ENCODE data around the gene CD7. TPM values are rescaled to one million over a fixed set of nuclear protein-coding genes. Genes with fewer than 3 reads are reported as not detected.

The CD7 gene
- total and polyA plus RNA-seq, 9 of the 15 experiments (the other 6 are each of a cell fraction or from before 2014, with no cell fraction given): 0.21 to 0.35 TPM; not detected in 7

DNA sequence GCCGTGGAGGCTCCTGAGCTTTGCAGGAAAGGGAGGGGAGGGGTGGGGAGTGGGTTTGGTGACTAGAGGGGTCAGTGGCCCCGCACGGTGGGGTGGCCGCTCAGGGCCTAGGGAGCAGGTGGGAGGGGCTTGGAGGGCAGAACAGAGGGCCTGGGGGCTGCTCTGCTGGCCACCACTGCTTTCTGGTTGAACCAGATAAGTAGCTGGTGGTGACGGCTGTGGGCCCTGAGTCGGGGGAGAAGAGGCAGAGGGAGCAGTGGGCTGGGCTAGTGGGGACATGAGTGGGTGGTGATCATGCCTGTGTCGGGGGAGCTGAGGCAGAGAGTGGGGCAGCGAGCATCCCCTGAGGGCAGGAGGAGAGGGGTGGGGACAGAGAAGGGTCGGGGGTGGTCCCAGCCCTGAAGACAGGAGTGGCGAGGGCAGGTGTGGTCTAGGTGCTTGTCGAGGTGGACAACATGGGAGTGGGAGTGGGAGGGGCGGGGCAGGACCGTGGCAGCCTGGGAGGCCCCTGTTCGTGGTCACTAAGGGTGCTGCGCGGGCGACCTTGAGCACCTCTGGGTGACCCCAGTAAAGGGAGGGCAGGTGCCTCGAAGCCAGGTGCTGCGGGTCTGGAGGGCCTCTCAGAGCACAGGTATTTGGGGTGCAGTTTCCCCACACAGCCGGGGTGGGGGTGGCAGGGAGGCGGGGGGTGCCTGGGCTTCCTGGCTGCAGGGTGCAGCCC, 6.3 kb upstream of the CD7 start (continued):
- no peak for TF ChIP-seq THRAP3 (IDR thresholded peaks at IDR 0.05; ENCODE audit: borderline replicate concordance)
- TF ChIP-seq EP300 (IDR thresholded peaks at IDR 0.05; ENCODE audit: low read length): peak; percentile 18; the same call in 1 of the 2 replicates
- no peak for TF ChIP-seq ERF (CRISPR knock-in tag; IDR thresholded peaks at IDR 0.05)
- 0 out of 2 replicates have a peak, but pooled peaks have one; percentile 32 for TF ChIP-seq MTA1 (IDR thresholded peaks at IDR 0.05; ENCODE audit: borderline replicate concordance)
- TF ChIP-seq, protein P1, sequence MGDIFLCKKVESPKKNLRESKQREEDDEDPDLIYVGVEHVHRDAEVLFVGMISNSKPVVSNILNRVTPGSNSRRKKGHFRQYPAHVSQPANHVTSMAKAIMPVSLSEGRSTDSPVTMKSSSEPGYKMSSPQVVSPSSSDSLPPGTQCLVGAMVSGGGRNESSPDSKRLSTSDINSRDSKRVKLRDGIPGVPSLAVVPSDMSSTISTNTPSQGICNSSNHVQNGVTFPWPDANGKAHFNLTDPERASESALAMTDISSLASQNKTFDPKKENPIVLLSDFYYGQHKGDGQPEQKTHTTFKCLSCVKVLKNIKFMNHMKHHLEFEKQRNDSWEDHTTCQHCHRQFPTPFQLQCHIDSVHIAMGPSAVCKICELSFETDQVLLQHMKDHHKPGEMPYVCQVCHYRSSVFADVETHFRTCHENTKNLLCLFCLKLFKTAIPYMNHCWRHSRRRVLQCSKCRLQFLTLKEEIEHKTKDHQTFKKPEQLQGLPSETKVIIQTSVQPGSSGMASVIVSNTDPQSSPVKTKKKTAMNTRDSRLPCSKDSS (IDR thresholded peaks at IDR 0.05; ENCODE audit: low read depth, partially characterized antibody): no peak
- no peak; the same call in 1 of the 2 replicates for TF ChIP-seq NCOR1 (IDR thresholded peaks at IDR 0.05)
- no peak for TF ChIP-seq NFYB (IDR thresholded peaks at IDR 0.05; ENCODE audit: extremely low read depth, insufficient read length)
- no peak for TF ChIP-seq HDAC2 (IDR thresholded peaks at IDR 0.05)
- TF ChIP-seq, protein P2, sequence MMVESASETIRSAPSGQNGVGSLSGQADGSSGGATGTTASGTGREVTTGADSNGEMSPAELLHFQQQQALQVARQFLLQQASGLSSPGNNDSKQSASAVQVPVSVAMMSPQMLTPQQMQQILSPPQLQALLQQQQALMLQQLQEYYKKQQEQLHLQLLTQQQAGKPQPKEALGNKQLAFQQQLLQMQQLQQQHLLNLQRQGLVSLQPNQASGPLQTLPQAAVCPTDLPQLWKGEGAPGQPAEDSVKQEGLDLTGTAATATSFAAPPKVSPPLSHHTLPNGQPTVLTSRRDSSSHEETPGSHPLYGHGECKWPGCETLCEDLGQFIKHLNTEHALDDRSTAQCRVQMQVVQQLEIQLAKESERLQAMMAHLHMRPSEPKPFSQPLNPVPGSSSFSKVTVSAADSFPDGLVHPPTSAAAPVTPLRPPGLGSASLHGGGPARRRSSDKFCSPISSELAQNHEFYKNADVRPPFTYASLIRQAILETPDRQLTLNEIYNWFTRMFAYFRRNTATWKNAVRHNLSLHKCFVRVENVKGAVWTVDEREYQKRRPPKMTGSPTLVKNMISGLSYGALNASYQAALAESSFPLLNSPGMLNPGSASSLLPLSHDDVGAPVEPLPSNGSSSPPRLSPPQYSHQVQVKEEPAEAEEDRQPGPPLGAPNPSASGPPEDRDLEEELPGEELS (CRISPR knock-in tag; IDR thresholded peaks at IDR 0.05; ENCODE audit: borderline replicate concordance): no peak
- TF ChIP-seq MTA2 (IDR thresholded peaks at IDR 0.05; ENCODE audit: low read depth): peak; percentile 52; the same call in 1 of the 2 replicates
- peak; percentile 39 for TF ChIP-seq NFIC (IDR thresholded peaks at IDR 0.05)
- TF ChIP-seq, protein P3, sequence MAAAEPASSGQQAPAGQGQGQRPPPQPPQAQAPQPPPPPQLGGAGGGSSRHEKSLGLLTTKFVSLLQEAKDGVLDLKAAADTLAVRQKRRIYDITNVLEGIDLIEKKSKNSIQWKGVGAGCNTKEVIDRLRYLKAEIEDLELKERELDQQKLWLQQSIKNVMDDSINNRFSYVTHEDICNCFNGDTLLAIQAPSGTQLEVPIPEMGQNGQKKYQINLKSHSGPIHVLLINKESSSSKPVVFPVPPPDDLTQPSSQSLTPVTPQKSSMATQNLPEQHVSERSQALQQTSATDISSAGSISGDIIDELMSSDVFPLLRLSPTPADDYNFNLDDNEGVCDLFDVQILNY (CRISPR knock-in tag; IDR thresholded peaks at IDR 0.05): no peak
- TF ChIP-seq, protein P4, sequence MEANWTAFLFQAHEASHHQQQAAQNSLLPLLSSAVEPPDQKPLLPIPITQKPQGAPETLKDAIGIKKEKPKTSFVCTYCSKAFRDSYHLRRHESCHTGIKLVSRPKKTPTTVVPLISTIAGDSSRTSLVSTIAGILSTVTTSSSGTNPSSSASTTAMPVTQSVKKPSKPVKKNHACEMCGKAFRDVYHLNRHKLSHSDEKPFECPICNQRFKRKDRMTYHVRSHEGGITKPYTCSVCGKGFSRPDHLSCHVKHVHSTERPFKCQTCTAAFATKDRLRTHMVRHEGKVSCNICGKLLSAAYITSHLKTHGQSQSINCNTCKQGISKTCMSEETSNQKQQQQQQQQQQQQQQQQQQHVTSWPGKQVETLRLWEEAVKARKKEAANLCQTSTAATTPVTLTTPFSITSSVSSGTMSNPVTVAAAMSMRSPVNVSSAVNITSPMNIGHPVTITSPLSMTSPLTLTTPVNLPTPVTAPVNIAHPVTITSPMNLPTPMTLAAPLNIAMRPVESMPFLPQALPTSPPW (CRISPR knock-in tag; IDR thresholded peaks at IDR 0.05): peak; percentile 55
- no peak for TF ChIP-seq XRCC5 (IDR thresholded peaks at IDR 0.05; ENCODE audit: low read depth, low read length)
- 0 out of 2 replicates have a peak, but pooled peaks have one; percentile 30 for TF ChIP-seq ZEB2 (IDR thresholded peaks at IDR 0.05)
- TF ChIP-seq CBX2 (IDR thresholded peaks at IDR 0.05; ENCODE audit: insufficient read depth, low read length, poor library complexity, severe bottlenecking): no peak
- peak; percentile 55; the same call in 1 of the 2 replicates for TF ChIP-seq POLR2AphosphoS5 (IDR thresholded peaks at IDR 0.05; ENCODE audit: control insufficient read depth, insufficient read depth, low read depth, low read length)
- TF ChIP-seq ESRRA (IDR thresholded peaks at IDR 0.05; ENCODE audit: borderline replicate concordance, low read depth): peak; percentile 18; the same call in 1 of the 2 replicates
- TF ChIP-seq, protein P5, sequence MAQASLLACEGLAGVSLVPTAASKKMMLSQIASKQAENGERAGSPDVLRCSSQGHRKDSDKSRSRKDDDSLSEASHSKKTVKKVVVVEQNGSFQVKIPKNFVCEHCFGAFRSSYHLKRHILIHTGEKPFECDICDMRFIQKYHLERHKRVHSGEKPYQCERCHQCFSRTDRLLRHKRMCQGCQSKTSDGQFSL (CRISPR knock-in tag; IDR thresholded peaks at IDR 0.05): no peak
- TF ChIP-seq, protein P5 (tag; IDR thresholded peaks at IDR 0.05): no peak
- TF ChIP-seq DPF2 (IDR thresholded peaks at IDR 0.05): peak; percentile 78
- 0 out of 2 replicates have a peak, but pooled peaks have one; percentile 25 for TF ChIP-seq RBFOX2 (IDR thresholded peaks at IDR 0.05; ENCODE audit: low read depth, low read length)

All from K562 (cell line).